ENCODE measurements around the gene MTM1. TPM values are rescaled to one million over a fixed set of nuclear protein-coding genes. Genes with fewer than 3 reads are reported as not detected.

Gene MTM1
- total RNA-seq, 4 donors from 2014 or later: 12.7 to 73.2 (median 44.7) TPM

- no peak overlapping the region for H3K4me3 ChIP-seq
- H3K9me3 ChIP-seq: no peaks in the 10 kb centered on the region
- TF ChIP-seq EP300 (IDR thresholded peaks at IDR 0.05; ENCODE audit: low read depth) (no peak), POLR2A (IDR thresholded peaks at IDR 0.05) (no peak), CTCF (IDR thresholded peaks at IDR 0.05) (no peak), POLR2AphosphoS5 (IDR thresholded peaks at IDR 0.05) (no peak)
- H3K36me3 ChIP-seq: no peaks in the 10 kb centered on the region
- DNase-seq: no peak
- peaks cover 0 to 18% (median 6%) of the 10 kb centered on the region in 4 donors for H3K4me1 ChIP-seq
- 83 to 90% methylated on average over 4 to 8 of the region's 8 CpGs for WGBS, 2 donors (ENCODE audit: low coverage in 1 of 2)
- intact Hi-C loops (cut with DNase I; ENCODE audit: low total_unique reads): loop anchor here (5.0 kb wide), 1 partner anchor 178 kb away; no protein-coding TSS in a partner anchor
- H3K27ac ChIP-seq: no peak overlapping the region
- in situ Hi-C loops (cut with MboI; ENCODE audit: low pct_ligation_motif_present in 1 of 4, low pct_unique_long_range_greater_than_20kb in 1 of 4, low sequenced_read_pairs in 3 of 4): no loop called here
- no peaks in the 10 kb centered on the region for H3K27me3 ChIP-seq
Observed at GRCh38 chrX:150544835-150545770, 23.3 kb upstream of the MTM1 start.

- H3K9me3 ChIP-seq: no peaks in the 10 kb centered on the region
- no peaks in the 10 kb centered on the region for H3K27me3 ChIP-seq
- H3K4me1 ChIP-seq: peaks cover 0 to 18% (median 6%) of the 10 kb centered on the region in 4 donors
- WGBS, 2 donors (ENCODE audit: low coverage in 1 of 2): 65% methylated on average over 9 of the region's 9 CpGs; no CpG with 5 or more reads in 1 of the 2 donors
- DNase-seq: no peak
- in situ Hi-C loops (cut with MboI; ENCODE audit: low pct_ligation_motif_present in 1 of 4, low pct_unique_long_range_greater_than_20kb in 1 of 4, low sequenced_read_pairs in 3 of 4) (no loop called here), intact Hi-C loops (cut with DNase I; ENCODE audit: low total_unique reads) (no loop called here)
- peak overlapping the region; percentile 74 to 85 (median 82) for H3K27ac ChIP-seq
- no peak overlapping the region for H3K4me3 ChIP-seq
- no peaks in the 10 kb centered on the region for H3K36me3 ChIP-seq
- TF ChIP-seq POLR2AphosphoS5 (IDR thresholded peaks at IDR 0.05) (no peak), CTCF (IDR thresholded peaks at IDR 0.05) (no peak), EP300 (IDR thresholded peaks at IDR 0.05; ENCODE audit: low read depth) (no peak), POLR2A (IDR thresholded peaks at IDR 0.05) (no peak)
Observed at GRCh38 chrX:150546711-150547153, 21.7 kb upstream of the MTM1 start.

- peak in 2 of 3 donors; percentile 11 to 23 for TF ChIP-seq POLR2AphosphoS5 (IDR thresholded peaks at IDR 0.05)
- TF ChIP-seq POLR2A (IDR thresholded peaks at IDR 0.05): peak; percentile 23
- no peak for TF ChIP-seq CTCF (IDR thresholded peaks at IDR 0.05)
- no peak for TF ChIP-seq EP300 (IDR thresholded peaks at IDR 0.05; ENCODE audit: low read depth)
- H3K4me1 ChIP-seq: peaks cover 0 to 18% (median 6%) of the 10 kb centered on the region in 4 donors
- DNase-seq: peak; percentile 68
- peak overlapping the region; percentile 15 to 45 (median 26) for H3K4me3 ChIP-seq
- H3K27me3 ChIP-seq: no peaks in the 10 kb centered on the region
- no peaks in the 10 kb centered on the region for H3K9me3 ChIP-seq
- peak overlapping the region; percentile 74 to 85 (median 82) for H3K27ac ChIP-seq
- in situ Hi-C loops (cut with MboI; ENCODE audit: low pct_ligation_motif_present in 1 of 4, low pct_unique_long_range_greater_than_20kb in 1 of 4, low sequenced_read_pairs in 3 of 4): no loop called here
- 31% methylated on average over 54 of the region's 54 CpGs; no CpG with 5 or more reads in 1 of the 2 donors for WGBS, 2 donors (ENCODE audit: low coverage in 1 of 2)
- intact Hi-C loops (cut with DNase I; ENCODE audit: low total_unique reads): no loop called here
- H3K36me3 ChIP-seq: no peaks in the 10 kb centered on the region
Observed at GRCh38 chrX:150547375-150548115, 20.9 kb upstream of the MTM1 start.

GRCh38 chrX:150548251-150548650, 20.2 kb upstream of the MTM1 start:
- Histone ChIP-seq H3K4me1 (peaks cover 0 to 18% (median 6%) of the 10 kb centered on the region in 4 donors), H3K27ac (peak overlapping the region; percentile 74 to 85 (median 82)), H3K27me3 (no peaks in the 10 kb centered on the region), H3K36me3 (no peaks in the 10 kb centered on the region), H3K4me3 (peak overlapping the region in 3 of 4 donors; percentile 17 to 45 (median 36)), H3K9me3 (no peaks in the 10 kb centered on the region)
- intact Hi-C loops (cut with DNase I; ENCODE audit: low total_unique reads) (no loop called here), in situ Hi-C loops (cut with MboI; ENCODE audit: low pct_ligation_motif_present in 1 of 4, low pct_unique_long_range_greater_than_20kb in 1 of 4, low sequenced_read_pairs in 3 of 4) (no loop called here)
- no peak for DNase-seq
- WGBS, 2 donors (ENCODE audit: low coverage in 1 of 2): 91% methylated on average over 4 of the region's 4 CpGs; no CpG with 5 or more reads in 1 of the 2 donors
- TF ChIP-seq POLR2A (IDR thresholded peaks at IDR 0.05) (no peak), EP300 (IDR thresholded peaks at IDR 0.05; ENCODE audit: low read depth) (no peak), CTCF (IDR thresholded peaks at IDR 0.05) (no peak), POLR2AphosphoS5 (IDR thresholded peaks at IDR 0.05) (no peak)
